ENCODE results near the gene FAIM2. TPM values are rescaled to one million over a fixed set of nuclear protein-coding genes. Genes with fewer than 3 reads are reported as not detected.

The FAIM2 gene
- total and polyA plus RNA-seq, 2 experiments from 2014 or later = 0.61 to 2.0 TPM

DNA sequence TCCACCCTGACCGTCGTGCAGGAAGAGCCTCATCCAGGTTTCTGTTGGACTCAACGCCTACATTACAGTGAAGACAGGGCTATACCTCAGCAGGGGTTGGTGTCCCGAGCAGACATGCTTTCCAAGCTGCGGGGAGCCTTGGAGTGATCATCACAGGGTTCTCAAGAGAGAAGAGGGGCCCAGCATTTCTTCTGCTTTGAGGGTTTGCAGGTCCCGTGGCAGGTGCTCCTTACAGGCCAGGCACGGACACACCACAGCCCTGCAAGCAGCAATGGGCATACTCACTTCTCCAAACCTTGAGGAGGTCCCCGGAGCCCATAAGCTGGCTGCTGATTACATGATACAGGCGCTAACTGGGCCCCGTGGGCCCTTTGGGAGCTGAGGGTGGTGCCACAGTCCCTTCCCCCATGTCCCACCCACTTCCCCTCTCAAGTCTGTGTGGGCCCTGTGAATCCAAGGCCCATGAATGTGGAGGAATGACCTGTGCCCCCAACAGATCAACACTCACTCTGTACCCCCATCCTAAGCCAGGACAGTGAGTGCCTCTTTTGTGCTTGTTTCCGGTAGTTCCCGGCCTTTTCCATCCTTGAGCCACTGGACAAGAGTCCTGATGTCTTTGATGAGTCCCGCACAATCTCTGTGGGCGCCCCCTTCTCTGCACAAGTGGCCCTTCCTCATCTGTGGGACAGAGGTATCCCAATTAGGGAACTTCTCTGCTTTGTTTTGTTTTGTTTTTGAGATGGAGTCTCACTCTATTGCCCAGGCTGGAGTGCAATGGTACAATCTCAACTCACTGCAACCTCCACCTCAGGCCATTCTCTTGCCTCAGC lies 47.9 kb upstream of the FAIM2 start:
- no peak overlapping the region for H3K4me3 ChIP-seq
- no peak for TF ChIP-seq EZH2phosphoT487 (IDR thresholded peaks at IDR 0.05; ENCODE audit: unreplicated experiment)
- TF ChIP-seq, protein P1, sequence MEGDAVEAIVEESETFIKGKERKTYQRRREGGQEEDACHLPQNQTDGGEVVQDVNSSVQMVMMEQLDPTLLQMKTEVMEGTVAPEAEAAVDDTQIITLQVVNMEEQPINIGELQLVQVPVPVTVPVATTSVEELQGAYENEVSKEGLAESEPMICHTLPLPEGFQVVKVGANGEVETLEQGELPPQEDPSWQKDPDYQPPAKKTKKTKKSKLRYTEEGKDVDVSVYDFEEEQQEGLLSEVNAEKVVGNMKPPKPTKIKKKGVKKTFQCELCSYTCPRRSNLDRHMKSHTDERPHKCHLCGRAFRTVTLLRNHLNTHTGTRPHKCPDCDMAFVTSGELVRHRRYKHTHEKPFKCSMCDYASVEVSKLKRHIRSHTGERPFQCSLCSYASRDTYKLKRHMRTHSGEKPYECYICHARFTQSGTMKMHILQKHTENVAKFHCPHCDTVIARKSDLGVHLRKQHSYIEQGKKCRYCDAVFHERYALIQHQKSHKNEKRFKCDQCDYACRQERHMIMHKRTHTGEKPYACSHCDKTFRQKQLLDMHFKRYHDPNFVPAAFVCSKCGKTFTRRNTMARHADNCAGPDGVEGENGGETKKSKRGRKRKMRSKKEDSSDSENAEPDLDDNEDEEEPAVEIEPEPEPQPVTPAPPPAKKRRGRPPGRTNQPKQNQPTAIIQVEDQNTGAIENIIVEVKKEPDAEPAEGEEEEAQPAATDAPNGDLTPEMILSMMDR (conservative IDR thresholded peaks at IDR 0.05; ENCODE audit: low read depth in 2 of 2) = no peak
- no peak for TF ChIP-seq EZH2 (IDR thresholded peaks at IDR 0.05; ENCODE audit: low read depth, unreplicated experiment)
- TF ChIP-seq ZNF114 (CRISPR knock-in tag; IDR thresholded peaks at IDR 0.05) = no peak
- no peak for TF ChIP-seq JUNB (IDR thresholded peaks at IDR 0.05; ENCODE audit: unreplicated experiment)
- TF ChIP-seq NANOG (IDR thresholded peaks at IDR 0.05; ENCODE audit: borderline replicate concordance) = no peak

DNA sequence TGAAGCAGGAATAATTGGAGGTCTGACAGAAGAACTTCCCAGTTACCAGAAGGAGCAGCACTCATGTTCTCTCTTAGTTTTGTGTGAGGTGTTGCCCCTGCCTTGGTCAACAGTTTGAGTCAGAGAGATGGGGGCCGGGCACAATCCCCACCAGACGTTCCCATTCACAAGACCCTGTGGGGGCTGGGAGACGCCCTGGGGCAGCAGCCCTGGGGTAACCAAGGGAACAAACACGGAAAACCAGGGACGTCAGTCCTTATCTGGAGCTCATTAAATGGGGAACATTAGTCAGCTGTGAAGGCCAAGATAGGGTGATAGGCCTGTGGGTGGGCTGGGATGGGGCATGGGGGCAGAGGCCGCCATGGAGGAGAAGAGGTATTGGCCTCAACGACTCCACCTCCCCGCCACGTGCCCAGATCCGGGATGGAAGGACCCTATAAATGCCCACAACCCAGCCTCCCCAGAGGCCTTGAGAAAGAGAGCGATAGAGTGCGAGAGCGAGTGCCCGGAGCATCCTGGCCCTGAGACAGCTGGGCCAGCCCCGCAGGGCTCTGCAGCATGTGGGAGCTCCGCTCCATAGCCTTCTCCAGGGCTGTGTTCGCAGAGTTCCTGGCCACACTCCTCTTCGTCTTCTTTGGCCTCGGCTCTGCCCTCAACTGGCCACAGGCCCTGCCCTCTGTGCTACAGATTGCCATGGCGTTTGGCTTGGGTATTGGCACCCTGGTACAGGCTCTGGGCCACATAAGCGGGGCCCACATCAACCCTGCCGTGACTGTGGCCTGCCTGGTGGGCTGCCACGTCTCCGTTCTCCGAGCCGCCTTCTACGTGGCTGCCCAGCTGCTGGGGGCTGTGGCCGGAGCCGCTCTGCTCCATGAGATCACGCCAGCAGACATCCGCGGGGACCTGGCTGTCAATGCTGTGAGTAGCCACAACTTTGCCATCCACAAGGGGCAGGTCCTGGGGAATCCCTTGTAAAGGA lies 46.9 kb upstream of the FAIM2 start, which contains the start of gene AQP2:
AQP2 (plus strand) TSS at position 465 of the 979 bp plus-strand sequence; CDS start at position 559, 94 bp downstream.
- H3K4me3 Mint-ChIP-seq = no peak within 1 kb of the TSS

More for the DNA sequence above, 47.9 kb upstream of the FAIM2 start:
- Histone ChIP-seq H3K4me1 (ENCODE audit: insufficient read depth) (peaks cover 28% of the 10 kb centered on the region), H3K36me3 (ENCODE audit: insufficient read depth) (no peaks in the 10 kb centered on the region), H3K79me2 (replicated peaks; ENCODE audit: insufficient read depth) (no peaks in the 10 kb centered on the region), H3K9me2 (ENCODE audit: insufficient read depth) (no peaks in the 10 kb centered on the region), H3K27ac (ENCODE audit: low read depth) (no peak overlapping the region), H3K4me2 (no peak overlapping the region), H4K20me1 (replicated peaks; ENCODE audit: insufficient read depth) (no peaks in the 10 kb centered on the region), H2AFZ (no peak overlapping the region), H3F3A (replicated peaks; ENCODE audit: low read depth) (no peaks in the 10 kb centered on the region), H3K27me3 (ENCODE audit: insufficient read depth) (peaks cover 23% of the 10 kb centered on the region)
- peaks cover 12% of the 10 kb centered on the region for H3K27me3 Mint-ChIP-seq (ENCODE audit: insufficient read depth, low read depth, poor library complexity)
- H3K27ac Mint-ChIP-seq = no peak overlapping the region
- no peaks in the 10 kb centered on the region for H3K36me3 Mint-ChIP-seq (ENCODE audit: low read depth)
- peaks cover 15% of the 10 kb centered on the region for H3K4me1 Mint-ChIP-seq
- H3K4me3 Mint-ChIP-seq = no peak overlapping the region; the same call in 2 of the 3 replicates
- DNase-seq (ENCODE audit: low spot score) = no peak
- no peak for ATAC-seq
- no peaks in the 10 kb centered on the region for H3K9me3 Mint-ChIP-seq

More for the DNA sequence above, 46.9 kb upstream of the FAIM2 start, which contains the start of gene AQP2:
- DNase-seq (ENCODE audit: low spot score) (no peak), ATAC-seq (no peak)
- Mint-ChIP-seq H3K9me3 (no peaks in the 10 kb centered on the region), H3K36me3 (ENCODE audit: low read depth) (no peaks in the 10 kb centered on the region), H3K27me3 (ENCODE audit: insufficient read depth, low read depth, poor library complexity) (peaks cover 8% of the 10 kb centered on the region), H3K4me1 (peaks cover 24% of the 10 kb centered on the region), H3K27ac (no peak within 1 kb of the TSS)
- no peak for TF ChIP-seq EZH2 (IDR thresholded peaks at IDR 0.05; ENCODE audit: low read depth, unreplicated experiment)
- TF ChIP-seq ETS1 (IDR thresholded peaks at IDR 0.05) = no peak
- TF ChIP-seq NANOG (IDR thresholded peaks at IDR 0.05; ENCODE audit: borderline replicate concordance) = no peak
- TF ChIP-seq STAT1 (IDR thresholded peaks at IDR 0.05; ENCODE audit: unreplicated experiment) = no peak
- H3F3A ChIP-seq (replicated peaks; ENCODE audit: low read depth) = no peaks in the 10 kb centered on the region
- H4K20me1 ChIP-seq (replicated peaks; ENCODE audit: insufficient read depth) = no peaks in the 10 kb centered on the region
- peaks cover 30% of the 10 kb centered on the region for H3K4me1 ChIP-seq (ENCODE audit: insufficient read depth)
- H3K27ac ChIP-seq (ENCODE audit: low read depth) = no peak within 1 kb of the TSS
- no peaks in the 10 kb centered on the region for H3K9me2 ChIP-seq (ENCODE audit: insufficient read depth)
- H3K36me3 ChIP-seq (ENCODE audit: insufficient read depth) = no peaks in the 10 kb centered on the region
- no peak within 1 kb of the TSS for H3K4me3 ChIP-seq
- no peaks in the 10 kb centered on the region for H3K79me2 ChIP-seq (replicated peaks; ENCODE audit: insufficient read depth)
- H3K27me3 ChIP-seq (ENCODE audit: insufficient read depth) = peaks cover 13% of the 10 kb centered on the region
- H3K4me2 ChIP-seq = no peak within 1 kb of the TSS
- no peak within 1 kb of the TSS; the same call in 1 of the 2 replicates for H2AFZ ChIP-seq

Measured in GM23338 (cell line).